H1 (cell line): ENCODE data around the gene SIM2.

Experiments
- ATF2 ChIP-seq: IDR thresholded peaks from 2 replicates; pipeline ENCODE4 v1.6.1; 2012; ENCODE audit warnings: low read length, inconsistent platforms
- BCL11A ChIP-seq, 2 experiments: IDR thresholded peaks; one replicate each; pipeline ENCODE4 v1.6.1; 2011; ENCODE audit warnings: low read depth in 2 of 2, low read length in 2 of 2, mild to moderate bottlenecking in 2 of 2
- CTCF ChIP-seq, 3 experiments: IDR thresholded peaks; 1 replicate in 2 of 3; 2 replicates in 1 of 3; pipeline versions ENCODE4 v1.5.1 to v1.6.1; 2011; ENCODE audit warnings: low read length in 3 of 3, mild to moderate bottlenecking in 3 of 3, inconsistent platforms in 2 of 3, low read depth in 1 of 3, moderate library complexity in 1 of 3; ENCODE audit not compliant: insufficient read depth in 1 of 3; ENCODE audit errors: control extremely low read depth in 1 of 3
- EP300 ChIP-seq, 2 experiments: IDR thresholded peaks; 1 replicate in 1 of 2; 2 replicates in 1 of 2; pipeline ENCODE4 v1.6.1; 2011 to 2012; ENCODE audit warnings: low read depth in 2 of 2, low read length in 2 of 2, mild to moderate bottlenecking in 2 of 2, borderline replicate concordance in 1 of 2, inconsistent platforms in 1 of 2, moderate library complexity in 1 of 2
- EZH2 ChIP-seq: fragments of 200-600 bp; sonication (generic); IDR thresholded peaks from 2 replicates; pipeline ENCODE4 v1.7.1; 2012; ENCODE audit warnings: low read depth, mild to moderate bottlenecking, moderate library complexity, low read length, inconsistent platforms; ENCODE audit not compliant: severe bottlenecking
- POLR2A ChIP-seq, 2 experiments: IDR thresholded peaks; 1 replicate in 1 of 2; 2 replicates in 1 of 2; pipeline ENCODE4 v1.6.1; 2011; ENCODE audit warnings: low read depth in 2 of 2, low read length in 2 of 2, mild to moderate bottlenecking in 2 of 2; ENCODE audit errors: control extremely low read depth in 1 of 2
- POLR2AphosphoS5 ChIP-seq: IDR thresholded peaks from 2 replicates; pipeline ENCODE4 v1.6.1; 2011; ENCODE audit warnings: low read depth, low read length
- SAP30 ChIP-seq: fragments of 300-600 bp; sonication (generic); IDR thresholded peaks from 2 replicates; pipeline ENCODE4 v1.7.1; 2012; ENCODE audit warnings: low read length, moderate library complexity, mild to moderate bottlenecking, inconsistent platforms; ENCODE audit not compliant: insufficient read depth, insufficient replicate concordance
- SIN3A ChIP-seq, 2 experiments: IDR thresholded peaks in 1 of 2; conservative IDR thresholded peaks in 1 of 2; 2 replicates each; pipeline ENCODE4 v1.6.1; 2011 to 2012; ENCODE audit warnings: low read length in 2 of 2, improper control_type of control experiment in 1 of 2, low read depth in 1 of 2, mild to moderate bottlenecking in 1 of 2
- SP1 ChIP-seq: IDR thresholded peaks from 2 replicates; pipeline ENCODE4 v1.6.1; 2011; ENCODE audit warnings: low read depth, low read length
- TAF1 ChIP-seq: IDR thresholded peaks from 2 replicates; pipeline ENCODE4 v1.6.1; 2011; ENCODE audit warnings: mild to moderate bottlenecking, low read depth, low read length
- TF ChIP-seq, protein P1 (sequence below): IDR thresholded peaks from 2 replicates; pipeline ENCODE4 v1.6.1; 2012; ENCODE audit warnings: inconsistent platforms
- TF ChIP-seq, protein P2 (sequence below): IDR thresholded peaks from 2 replicates; pipeline ENCODE4 v1.6.1; 2011; ENCODE audit warnings: low read length, improper control_type of control experiment

- no peak for TF ChIP-seq EP300 (IDR thresholded peaks at IDR 0.05; ENCODE audit: borderline replicate concordance in 1 of 2, low read depth in 2 of 2, low read length in 2 of 2)
- no peak for TF ChIP-seq POLR2AphosphoS5
- no peak for TF ChIP-seq EZH2
- TF ChIP-seq, protein P1, sequence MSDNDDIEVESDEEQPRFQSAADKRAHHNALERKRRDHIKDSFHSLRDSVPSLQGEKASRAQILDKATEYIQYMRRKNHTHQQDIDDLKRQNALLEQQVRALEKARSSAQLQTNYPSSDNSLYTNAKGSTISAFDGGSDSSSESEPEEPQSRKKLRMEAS = no peak
- no peak for TF ChIP-seq CTCF (IDR thresholded peaks at IDR 0.05; ENCODE audit: control extremely low read depth in 1 of 3, insufficient read depth in 1 of 3, low read depth in 1 of 3, low read length in 3 of 3)
- TF ChIP-seq SP1 = no peak
- TF ChIP-seq POLR2A (IDR thresholded peaks at IDR 0.05; ENCODE audit: control extremely low read depth in 1 of 2, low read depth in 2 of 2, low read length in 2 of 2) = no peak
- no peak for TF ChIP-seq TAF1
- TF ChIP-seq, protein P2, sequence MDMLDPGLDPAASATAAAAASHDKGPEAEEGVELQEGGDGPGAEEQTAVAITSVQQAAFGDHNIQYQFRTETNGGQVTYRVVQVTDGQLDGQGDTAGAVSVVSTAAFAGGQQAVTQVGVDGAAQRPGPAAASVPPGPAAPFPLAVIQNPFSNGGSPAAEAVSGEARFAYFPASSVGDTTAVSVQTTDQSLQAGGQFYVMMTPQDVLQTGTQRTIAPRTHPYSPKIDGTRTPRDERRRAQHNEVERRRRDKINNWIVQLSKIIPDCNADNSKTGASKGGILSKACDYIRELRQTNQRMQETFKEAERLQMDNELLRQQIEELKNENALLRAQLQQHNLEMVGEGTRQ = no peak
- no peak for TF ChIP-seq BCL11A (IDR thresholded peaks at IDR 0.05; ENCODE audit: low read depth in 2 of 2, low read length in 2 of 2)
- no peak for TF ChIP-seq SAP30
- no peak for TF ChIP-seq ATF2
- no peak for TF ChIP-seq SIN3A (conservative IDR thresholded peaks at IDR 0.05 in 1 of 2, IDR thresholded peaks at IDR 0.05 in 1 of 2; ENCODE audit: low read depth in 1 of 2, low read length in 2 of 2)
These were observed 997 bp upstream of the SIM2 start for GRCh38 chr21:36697851-36698384.
